HG03565 (cell line): Measurements from ENCODE around the gene TTC23.

Source experiments
- ATAC-seq: cut with Tn5 transposase; IDR thresholded peaks from one replicate; pipeline ENCODE4 v1.9.1; 2021; ENCODE audit warnings: mild to moderate bottlenecking, moderate library complexity; ENCODE audit not compliant: unreplicated experiment

Gene TTC23

GRCh38 chr15:99140590-99140989, 108.8 kb downstream of the TTC23 start:
- ATAC-seq = no peak

- ATAC-seq = no peak
These were observed 110.1 kb downstream of the TTC23 start for GRCh38 chr15:99139276-99139675.

GRCh38 chr15:99138491-99138982, 110.8 kb downstream of the TTC23 start:
- ATAC-seq = no peak

GRCh38 chr15:99137877-99138276, 111.5 kb downstream of the TTC23 start:
- no peak for ATAC-seq

- ATAC-seq = no peak
These were observed 112.3 kb downstream of the TTC23 start for GRCh38 chr15:99137111-99137546.

GRCh38 chr15:99135194-99135593, 114.2 kb downstream of the TTC23 start:
- peak; percentile 83 for ATAC-seq

- no peak for ATAC-seq
These were observed 115.0 kb downstream of the TTC23 start for GRCh38 chr15:99134317-99134821.

- no peak for ATAC-seq
These were observed 116.6 kb downstream of the TTC23 start for GRCh38 chr15:99132634-99133287.

GRCh38 chr15:99132122-99132521, 117.3 kb downstream of the TTC23 start:
- ATAC-seq = no peak

GRCh38 chr15:99131441-99132023, 117.8 kb downstream of the TTC23 start:
- ATAC-seq = no peak

- no peak for ATAC-seq
These were observed 118.5 kb downstream of the TTC23 start for GRCh38 chr15:99130765-99131440.

GRCh38 chr15:99130314-99130713, 119.1 kb downstream of the TTC23 start:
- no peak for ATAC-seq

GRCh38 chr15:99129644-99130043, 119.7 kb downstream of the TTC23 start:
- ATAC-seq = no peak

- ATAC-seq = no peak
These were observed 121.0 kb downstream of the TTC23 start for GRCh38 chr15:99128411-99128810.

GRCh38 chr15:99127773-99128172, 121.6 kb downstream of the TTC23 start:
- ATAC-seq = no peak

- no peak for ATAC-seq
These were observed 122.5 kb downstream of the TTC23 start for GRCh38 chr15:99126930-99127329.

- ATAC-seq = no peak
These were observed 123.2 kb downstream of the TTC23 start for GRCh38 chr15:99126131-99126588.

- ATAC-seq = no peak
These were observed 124.1 kb downstream of the TTC23 start for GRCh38 chr15:99125061-99125891.

- no peak for ATAC-seq
These were observed 124.7 kb downstream of the TTC23 start for GRCh38 chr15:99124641-99125040.

GRCh38 chr15:99123713-99124451, 125.5 kb downstream of the TTC23 start:
- no peak for ATAC-seq
